ENCODE measurements around the gene IRF8.

The IRF8 gene

DNA sequence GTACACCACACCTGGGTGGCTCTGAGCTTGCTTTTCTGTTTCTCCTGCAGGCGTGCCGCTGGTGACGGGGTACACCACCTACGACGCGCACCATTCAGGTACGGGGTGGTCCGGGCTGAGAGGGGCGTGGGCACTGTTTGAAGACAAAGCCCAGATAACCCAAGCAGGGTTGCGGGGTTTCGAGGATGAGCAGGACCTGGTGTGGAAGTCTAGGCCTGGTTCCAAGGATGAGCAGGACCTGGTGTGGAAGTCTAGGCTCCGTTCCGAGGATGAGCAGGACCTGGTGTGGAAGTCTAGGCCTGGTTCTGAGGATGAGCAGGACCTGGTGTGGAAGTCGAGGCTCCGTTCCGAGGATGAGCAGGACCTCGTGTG is 15.4 kb downstream of the IRF8 start:
- no peak for DNase-seq (ENCODE audit: low spot score)

GRCh38 chr16:85915125-85915845 is 16.3 kb downstream of the IRF8 start:
- no peak for DNase-seq (ENCODE audit: low spot score)

GRCh38 chr16:85916141-85916890 is 17.4 kb downstream of the IRF8 start:
- DNase-seq (ENCODE audit: low spot score) = no peak

GRCh38 chr16:85917012-85917411 is 18.1 kb downstream of the IRF8 start:
- DNase-seq (ENCODE audit: low spot score) = no peak

DNA sequence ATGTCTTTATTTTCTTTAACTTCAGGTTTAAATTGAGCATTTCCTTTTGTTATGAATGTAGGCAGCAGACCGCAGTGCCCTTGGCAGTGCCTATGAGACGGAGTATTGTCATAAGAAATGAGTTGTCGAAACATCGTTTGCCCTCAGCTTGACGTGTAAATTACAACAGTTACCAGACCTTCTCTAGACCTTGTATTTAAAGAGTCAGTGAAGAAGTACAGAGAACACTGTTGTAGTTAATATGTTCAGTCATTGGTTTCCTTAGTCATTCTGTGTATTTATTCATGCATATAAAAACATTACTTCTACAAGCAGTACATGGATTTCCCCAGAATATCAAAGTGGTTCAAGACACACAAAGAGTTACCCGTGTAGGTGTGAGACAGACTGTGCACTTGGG is 19.0 kb downstream of the IRF8 start:
- no peak for DNase-seq (ENCODE audit: low spot score)

- DNase-seq (ENCODE audit: low spot score) = no peak
Observed at GRCh38 chr16:85918436-85918835, 19.5 kb downstream of the IRF8 start.

- no peak for DNase-seq (ENCODE audit: low spot score)
Observed at GRCh38 chr16:85919271-85920267, 20.6 kb downstream of the IRF8 start.

DNA sequence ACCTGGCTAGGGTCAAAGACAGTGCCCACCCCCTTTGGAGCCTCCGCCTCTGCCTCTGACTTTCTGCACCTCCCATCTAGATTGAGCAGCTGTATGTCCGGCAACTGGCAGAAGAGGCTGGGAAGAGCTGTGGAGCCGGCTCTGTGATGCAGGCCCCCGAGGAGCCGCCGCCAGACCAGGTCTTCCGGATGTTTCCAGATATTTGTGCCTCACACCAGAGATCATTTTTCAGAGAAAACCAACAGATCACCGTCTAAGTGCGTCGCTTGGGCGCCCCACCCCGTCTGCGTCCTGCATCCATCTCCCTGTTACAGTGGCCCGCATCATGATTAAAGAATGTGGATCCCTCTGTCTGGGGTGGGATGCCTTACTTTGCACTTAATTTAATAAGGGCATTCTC is 22.1 kb downstream of the IRF8 start:
- no peak for DNase-seq (ENCODE audit: low spot score)

DNA sequence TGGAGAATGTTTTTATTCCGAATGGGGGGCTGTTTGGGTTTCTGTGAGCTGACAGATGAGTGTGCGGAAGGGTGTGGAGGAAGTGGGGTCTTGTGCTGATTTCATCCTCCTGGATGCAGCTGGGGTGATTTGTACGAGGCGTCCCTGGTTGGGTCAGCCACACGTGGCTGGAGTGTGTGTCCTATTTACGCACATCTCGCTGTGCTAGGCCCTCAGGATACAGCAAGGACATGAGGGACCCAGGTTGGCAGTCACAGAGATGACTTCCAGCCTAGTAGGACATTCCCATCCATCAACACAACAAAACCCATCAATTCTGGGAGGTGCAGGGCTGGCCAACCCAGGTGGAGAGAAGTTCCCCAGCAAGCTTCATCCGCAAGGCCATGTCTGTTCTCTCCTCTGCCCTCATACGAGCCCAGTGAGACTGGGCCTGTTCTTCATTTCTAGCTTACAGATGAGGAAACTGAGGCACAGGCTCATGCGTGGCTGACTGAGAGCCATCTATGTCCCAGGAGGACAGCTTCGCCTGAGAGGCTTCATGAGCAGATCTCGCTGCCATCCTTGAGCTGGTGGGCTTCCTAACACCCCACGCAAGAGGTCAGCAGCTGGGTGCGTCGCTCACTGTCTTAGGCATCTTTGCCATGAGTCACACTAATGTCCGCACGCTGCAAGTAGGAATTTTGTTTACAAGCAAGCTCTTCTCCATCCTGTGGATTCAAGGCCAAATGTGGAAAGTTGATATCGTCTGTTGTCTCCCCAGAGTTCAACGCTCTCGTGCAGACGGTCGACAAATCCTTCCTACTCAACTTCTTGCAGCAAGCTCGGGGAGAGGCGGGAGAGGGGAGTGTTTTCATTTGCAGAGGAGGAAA is 24.4 kb downstream of the IRF8 start:
- DNase-seq (ENCODE audit: low spot score) = no peak

DNA sequence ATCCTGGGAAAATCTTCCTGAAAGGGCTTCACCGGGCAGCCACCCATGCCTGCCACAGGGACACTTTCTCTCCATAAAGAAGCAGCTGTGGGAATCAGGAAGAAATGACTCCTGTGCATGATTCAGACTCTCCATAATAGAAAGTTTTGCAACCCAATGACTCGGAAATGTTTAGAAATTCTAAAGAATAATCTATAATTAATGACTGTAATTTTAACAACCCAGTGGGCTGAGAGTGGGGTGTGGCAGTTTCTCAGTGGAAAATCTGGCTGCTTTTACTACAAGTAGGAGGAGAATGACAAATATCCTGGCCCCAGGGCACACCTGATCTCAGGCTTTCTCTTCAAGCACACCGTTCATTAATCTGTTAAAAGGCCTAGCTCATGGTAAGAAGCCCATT is 25.7 kb downstream of the IRF8 start:
- DNase-seq (ENCODE audit: low spot score) = no peak

DNA sequence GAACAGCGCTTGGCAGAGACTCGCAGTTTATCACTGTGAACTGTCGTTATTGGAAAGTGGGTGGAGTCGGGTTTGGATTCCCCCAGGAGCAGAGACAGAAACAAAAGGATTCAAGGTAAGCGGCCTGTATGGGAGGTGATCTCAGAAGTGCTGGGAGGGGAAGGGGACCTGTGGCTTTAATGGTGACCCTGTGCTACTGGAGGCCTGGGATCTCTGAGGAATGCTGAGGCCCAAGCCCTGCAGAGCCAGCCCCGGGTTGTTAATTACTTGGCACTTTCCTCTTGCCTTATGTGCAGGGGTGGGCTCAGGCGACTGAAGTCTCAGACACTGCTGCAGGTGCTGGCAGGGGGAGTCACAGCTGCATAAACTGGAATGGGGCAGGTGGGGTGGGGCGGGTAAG is 27.4 kb downstream of the IRF8 start:
- no peak for DNase-seq (ENCODE audit: low spot score)

GRCh38 chr16:85927371-85927770 is 28.4 kb downstream of the IRF8 start:
- DNase-seq (ENCODE audit: low spot score) = no peak

DNA sequence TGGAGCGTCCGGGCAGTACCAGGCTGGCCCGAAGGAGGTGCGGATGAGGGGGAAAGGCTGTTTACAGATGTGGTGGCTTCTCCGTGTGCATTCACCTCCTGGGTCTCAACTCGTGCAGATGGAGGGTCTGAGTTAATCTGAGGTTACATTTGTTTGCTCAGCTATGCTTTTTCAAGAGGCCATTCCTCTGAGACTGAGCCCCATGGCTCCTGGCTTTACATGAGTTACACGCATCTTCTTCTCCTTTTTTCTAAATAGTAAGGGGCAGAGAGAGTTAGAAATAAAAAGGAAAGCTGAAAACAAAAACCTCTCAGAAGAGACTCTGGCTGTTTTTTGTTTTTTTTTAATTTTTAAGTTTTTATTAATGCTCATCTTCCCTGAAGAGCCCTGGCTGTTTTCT is 29.0 kb downstream of the IRF8 start:
- DNase-seq (ENCODE audit: low spot score) = no peak

- DNase-seq (ENCODE audit: low spot score) = no peak
Observed at GRCh38 chr16:85928401-85928820, 29.4 kb downstream of the IRF8 start.

DNA sequence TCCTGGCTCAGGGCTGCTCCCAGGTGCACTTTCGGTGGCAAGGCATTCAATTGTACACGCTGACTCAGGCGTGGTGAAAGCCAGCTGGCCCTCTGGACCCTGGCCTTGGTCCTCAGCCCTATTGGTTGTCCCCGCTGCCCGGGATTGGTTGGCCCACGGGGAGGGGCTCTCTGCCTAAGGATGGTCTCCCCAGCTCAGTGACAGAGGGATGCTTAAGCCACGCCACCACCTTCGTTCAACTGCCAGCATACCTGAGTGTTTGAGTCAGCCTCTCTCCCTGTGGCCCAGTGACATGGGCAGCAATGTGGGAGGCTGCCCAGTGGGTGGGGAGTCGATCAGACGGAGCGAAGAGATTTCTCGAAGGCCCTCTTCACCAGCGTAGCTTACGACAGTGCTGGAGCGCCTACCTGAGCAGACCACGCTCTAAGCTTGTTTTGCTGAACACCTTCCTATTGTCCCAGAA is 30.3 kb downstream of the IRF8 start:
- no peak for DNase-seq (ENCODE audit: low spot score)

DNA sequence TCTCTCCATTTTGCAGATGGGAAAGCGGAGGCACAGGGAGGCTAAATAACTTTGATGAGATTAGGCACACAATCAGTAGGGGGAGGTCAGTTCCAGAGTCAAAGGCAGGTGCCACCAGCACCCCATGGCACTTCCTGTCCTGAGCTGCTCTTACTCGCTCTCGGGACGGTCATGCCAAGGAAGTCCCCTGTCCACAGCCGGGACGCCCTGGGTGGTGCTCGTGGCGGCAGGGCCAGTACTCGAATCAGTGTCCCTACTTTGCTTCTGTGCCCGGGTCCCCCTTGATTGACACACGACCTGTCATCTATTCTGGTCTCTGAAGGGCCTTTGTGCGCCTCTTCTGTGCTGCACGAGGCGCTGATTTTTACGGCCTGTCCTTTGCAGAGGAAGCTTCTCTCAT is 31.3 kb downstream of the IRF8 start:
- DNase-seq (ENCODE audit: low spot score) = no peak

DNA sequence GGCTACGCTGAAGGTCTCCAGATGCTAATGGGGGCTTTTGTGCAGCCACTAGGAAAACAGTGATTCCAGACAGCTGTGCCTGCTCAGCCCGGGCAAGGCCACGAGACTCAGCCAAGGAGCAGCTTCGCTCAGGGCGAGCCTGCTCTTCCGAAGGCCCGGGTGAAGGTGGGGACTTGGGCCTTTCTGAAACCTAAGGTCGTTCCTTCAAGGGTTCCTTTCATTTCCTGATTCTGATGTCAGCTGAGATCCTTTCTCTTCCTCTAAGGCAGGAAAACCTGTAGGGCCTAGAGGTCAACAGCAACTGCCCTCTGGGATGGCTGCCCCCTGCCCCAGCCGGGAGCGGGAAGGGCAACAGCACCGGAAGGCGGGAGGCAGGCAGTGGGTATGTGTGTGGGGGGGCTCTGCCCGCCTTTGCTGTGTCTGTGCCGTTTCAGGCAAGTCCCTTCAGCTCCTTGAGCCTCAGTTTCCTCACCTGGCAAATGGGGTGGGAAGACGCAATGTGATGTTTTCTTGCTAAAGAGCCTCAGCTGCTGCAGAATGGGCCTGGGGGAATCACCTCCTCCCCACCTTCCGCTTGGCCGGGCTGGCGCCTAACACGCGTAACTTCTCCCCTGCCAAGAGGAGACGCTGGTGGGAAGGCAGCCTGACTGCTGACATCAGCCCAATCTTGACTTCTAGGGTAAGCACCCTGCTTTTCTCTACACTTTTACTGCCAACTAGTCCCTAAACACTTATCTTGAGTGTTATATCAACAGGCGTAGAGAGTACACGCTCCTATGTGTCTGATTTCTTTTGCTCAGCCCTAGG is 32.8 kb downstream of the IRF8 start:
- DNase-seq (ENCODE audit: low spot score) = no peak

DNA sequence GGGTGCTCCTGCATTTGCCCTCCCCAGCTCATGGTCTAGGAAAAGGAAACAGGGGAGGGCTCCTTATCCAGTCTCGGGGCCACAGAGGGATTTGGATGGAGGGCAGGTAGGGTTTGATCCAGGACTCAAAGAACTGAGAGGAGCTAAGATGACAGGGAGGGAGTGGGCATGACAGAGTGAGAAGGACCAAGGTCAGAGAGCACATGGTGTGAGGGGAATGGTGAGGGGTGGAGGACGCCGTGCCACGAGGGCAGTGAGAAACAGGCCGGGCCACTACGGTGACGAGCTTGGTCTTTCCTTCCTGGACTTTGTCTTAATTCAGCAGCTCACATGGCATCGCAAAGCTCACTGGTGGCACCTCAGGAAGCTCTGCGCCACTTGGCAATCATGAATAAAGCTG is 35.2 kb downstream of the IRF8 start:
- DNase-seq (ENCODE audit: low spot score) = no peak

DNA sequence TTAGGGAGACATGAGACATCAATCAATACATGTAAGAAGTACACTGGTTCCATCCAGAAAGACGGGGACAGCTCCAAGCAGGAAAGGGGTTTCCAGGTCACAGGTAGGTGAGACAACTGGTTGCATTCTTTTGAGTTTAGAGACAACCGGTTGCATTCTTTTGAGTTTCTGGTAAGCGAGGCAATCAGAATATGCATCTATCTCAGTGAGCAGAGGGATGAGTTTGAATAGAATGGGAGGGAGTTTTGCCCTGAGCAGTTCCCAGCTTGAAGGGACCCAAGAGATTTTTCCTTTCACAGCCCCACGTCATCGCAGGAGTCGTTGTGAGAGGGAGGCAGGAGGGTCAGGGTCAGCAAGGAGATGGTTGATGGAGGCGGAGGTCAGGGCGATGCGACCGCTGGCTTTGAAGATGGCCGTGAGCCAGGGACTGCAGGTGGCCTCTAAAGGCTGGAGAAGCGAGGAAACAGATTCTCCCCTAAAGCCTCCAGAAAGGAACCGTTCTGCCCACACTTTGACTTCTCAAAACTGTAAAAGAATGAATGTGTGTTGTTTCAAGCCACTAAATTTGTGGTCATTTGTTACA is 36.5 kb downstream of the IRF8 start:
- DNase-seq (ENCODE audit: low spot score) = no peak
